ENCODE results near the gene IFITM10.

Gene IFITM10

GRCh38 chr11:1774886-1775285 is 24.5 kb upstream of the IFITM10 start:
- no peak for TF ChIP-seq CTCF (conservative IDR thresholded peaks at IDR 0.05; ENCODE audit: low read depth, low read length)
- Histone ChIP-seq H3K79me2 (ENCODE audit: insufficient read depth, low read depth) (no peaks in the 10 kb centered on the region), H4K20me1 (ENCODE audit: insufficient read depth) (no peaks in the 10 kb centered on the region), H3K27me3 (ENCODE audit: insufficient read depth, low read depth) (peaks cover 49% of the 10 kb centered on the region; the same call in 1 of the 2 replicates), H3K9ac (no peak overlapping the region), H3K36me3 (ENCODE audit: insufficient read depth) (no peaks in the 10 kb centered on the region), H3K4me2 (no peak overlapping the region), H3K27ac (no peak overlapping the region), H2AFZ (ENCODE audit: low read depth) (no peak overlapping the region), H3K4me1 (ENCODE audit: low read depth, poor library complexity, severe bottlenecking) (peaks cover 4% of the 10 kb centered on the region), H3K4me3 (IDR thresholded peaks at IDR 0.05; ENCODE audit: insufficient read depth, low read depth, low read length) (no peak overlapping the region)

GRCh38 chr11:1773994-1774550 is 23.7 kb upstream of the IFITM10 start:
- no peak overlapping the region for H3K27ac ChIP-seq
- H3K9ac ChIP-seq = no peak overlapping the region
- TF ChIP-seq CTCF (conservative IDR thresholded peaks at IDR 0.05; ENCODE audit: low read depth, low read length) = no peak
- no peak overlapping the region for H2AFZ ChIP-seq (ENCODE audit: low read depth)
- H3K79me2 ChIP-seq (ENCODE audit: insufficient read depth, low read depth) = no peaks in the 10 kb centered on the region
- peaks cover 4% of the 10 kb centered on the region for H3K4me1 ChIP-seq (ENCODE audit: low read depth, poor library complexity, severe bottlenecking)
- no peak overlapping the region for H3K4me2 ChIP-seq
- no peaks in the 10 kb centered on the region for H3K36me3 ChIP-seq (ENCODE audit: insufficient read depth)
- no peaks in the 10 kb centered on the region for H4K20me1 ChIP-seq (ENCODE audit: insufficient read depth)
- peaks cover 44% of the 10 kb centered on the region; the same call in 1 of the 2 replicates for H3K27me3 ChIP-seq (ENCODE audit: insufficient read depth, low read depth)
- no peak overlapping the region for H3K4me3 ChIP-seq (IDR thresholded peaks at IDR 0.05; ENCODE audit: insufficient read depth, low read depth, low read length)

- no peak overlapping the region for H3K27ac ChIP-seq
- H3K4me1 ChIP-seq (ENCODE audit: low read depth, poor library complexity, severe bottlenecking) = peaks cover 4% of the 10 kb centered on the region
- H3K79me2 ChIP-seq (ENCODE audit: insufficient read depth, low read depth) = no peaks in the 10 kb centered on the region
- no peak for TF ChIP-seq CTCF (conservative IDR thresholded peaks at IDR 0.05; ENCODE audit: low read depth, low read length)
- no peak overlapping the region for H3K4me3 ChIP-seq (IDR thresholded peaks at IDR 0.05; ENCODE audit: insufficient read depth, low read depth, low read length)
- H3K27me3 ChIP-seq (ENCODE audit: insufficient read depth, low read depth) = peaks cover 41% of the 10 kb centered on the region; the same call in 1 of the 2 replicates
- no peaks in the 10 kb centered on the region for H4K20me1 ChIP-seq (ENCODE audit: insufficient read depth)
- no peak overlapping the region for H3K4me2 ChIP-seq
- H3K36me3 ChIP-seq (ENCODE audit: insufficient read depth) = no peaks in the 10 kb centered on the region
- H2AFZ ChIP-seq (ENCODE audit: low read depth) = no peak overlapping the region
- H3K9ac ChIP-seq = no peak overlapping the region
These were observed 23.0 kb upstream of the IFITM10 start for GRCh38 chr11:1773131-1773993.

GRCh38 chr11:1772270-1773130 is 22.1 kb upstream of the IFITM10 start:
- H3K27me3 ChIP-seq (ENCODE audit: insufficient read depth, low read depth) = peaks cover 34% of the 10 kb centered on the region; the same call in 1 of the 2 replicates
- peaks cover 4% of the 10 kb centered on the region for H3K4me1 ChIP-seq (ENCODE audit: low read depth, poor library complexity, severe bottlenecking)
- TF ChIP-seq CTCF (conservative IDR thresholded peaks at IDR 0.05; ENCODE audit: low read depth, low read length) = no peak
- H3K4me2 ChIP-seq = no peak overlapping the region
- no peak overlapping the region for H3K4me3 ChIP-seq (IDR thresholded peaks at IDR 0.05; ENCODE audit: insufficient read depth, low read depth, low read length)
- H2AFZ ChIP-seq (ENCODE audit: low read depth) = no peak overlapping the region
- H3K9ac ChIP-seq = no peak overlapping the region
- H3K79me2 ChIP-seq (ENCODE audit: insufficient read depth, low read depth) = no peaks in the 10 kb centered on the region
- no peaks in the 10 kb centered on the region for H4K20me1 ChIP-seq (ENCODE audit: insufficient read depth)
- H3K27ac ChIP-seq = no peak overlapping the region
- no peaks in the 10 kb centered on the region for H3K36me3 ChIP-seq (ENCODE audit: insufficient read depth)
